K562 (cell line): Measurements from ENCODE around the gene PEX7. TPM values are rescaled to one million over a fixed set of nuclear protein-coding genes. Genes with fewer than 3 reads are reported as not detected.

Experiments used
- ATAC-seq: fragments of 200-7000 bp; cut with Tn5 transposase; 3 replicates; pipeline ENCODE4 v1.9.1; 2020; ENCODE audit warnings: moderate library complexity
- BruUV-seq: library from RNA; stranded (reverse); fragments of 400-500 nt; replicated peaks from 2 replicates; lab custom pipeline; 2021; lab: Mats Ljungman, UMichigan
- CTCF ChIA-PET: fragments of 300-600 bp; formaldehyde crosslinking; extraction: SDS; loops from one replicate; lab custom pipeline; 2021; ENCODE audit warnings: low intra/inter-chr PET ratio; lab: Yijun Ruan, JAX
- POLR2A ChIA-PET: fragments of 300-600, 350-650 bp; sonication (Branson Sonifier 250); formaldehyde crosslinking; extraction: SDS; loops from one replicate; lab custom pipeline; 2021; ENCODE audit warnings: antibody characterized with exemption, inconsistent platforms; lab: Yijun Ruan, JAX
- DNase-seq, 4 experiments: peaks; one replicate each; pipeline versions ENCODE4 v3.0.0 to v3.0.0-alpha.2; 2011 to 2018; ENCODE audit warnings: low spot score in 3 of 4, mixed read lengths in 3 of 4; ENCODE audit errors: extremely low read depth in 1 of 4
- FAIRE-seq: peaks from 2 replicates; lab custom pipeline; 2011; peaks lifted over from hg19 to GRCh38; lab: Jason Lieb, UNC
- H2AFZ ChIP-seq: 2 replicates; pipeline ENCODE4 v1.6.0; 2011; ENCODE audit warnings: low read depth, low read length, control low read depth, inconsistent platforms
- H3K27ac ChIP-seq: fragments of 200-600 bp; 3 replicates; pipeline ENCODE4 v1.8.0; 2011; ENCODE audit warnings: low read depth, mild to moderate bottlenecking, control low read depth, inconsistent platforms, low read length, moderate library complexity, mixed read lengths; ENCODE audit errors: extremely low read depth
- H3K27me3 ChIP-seq, 2 experiments: fragments of 300-600 bp in 1 of 2; 2 replicates in 1 of 2; 3 replicates in 1 of 2; pipeline versions ENCODE4 v1.6.0 to v1.8.0; 2011; ENCODE audit warnings: inconsistent platforms in 2 of 2, low read length in 2 of 2, mild to moderate bottlenecking in 1 of 2, mixed read lengths in 1 of 2, moderate library complexity in 1 of 2; ENCODE audit not compliant: control insufficient read depth in 2 of 2, insufficient read depth in 2 of 2
- H3K36me3 ChIP-seq: fragments of 300-600 bp; 3 replicates; pipeline ENCODE4 v1.8.0; 2011; ENCODE audit warnings: mild to moderate bottlenecking, low read length, inconsistent platforms; ENCODE audit not compliant: control insufficient read depth, insufficient read depth
- H3K4me1 ChIP-seq, 2 experiments: fragments of 200-600 bp in 1 of 2; replicated peaks in 1 of 2; 2 replicates in 1 of 2; 3 replicates in 1 of 2; pipeline versions ENCODE4 v1.5.1 to v1.8.0; 2011; ENCODE audit warnings: inconsistent platforms in 2 of 2, low read length in 2 of 2, mild to moderate bottlenecking in 1 of 2, mixed read lengths in 1 of 2, moderate library complexity in 1 of 2; ENCODE audit not compliant: control insufficient read depth in 2 of 2, insufficient read depth in 2 of 2
- H3K4me2 ChIP-seq: 2 replicates; pipeline ENCODE4 v1.6.1; 2011; ENCODE audit warnings: low read length, control low read depth, inconsistent platforms, mixed read lengths; ENCODE audit not compliant: insufficient read depth
- H3K4me3 ChIP-seq: fragments of 200-600 bp; sonication (generic), shearing (Covaris generic); 2 replicates; pipeline ENCODE4 v1.5.1; 2016; ENCODE audit warnings: control low read depth, inconsistent platforms
- H3K79me2 ChIP-seq: fragments of 200-600 bp; 3 replicates; pipeline ENCODE4 v1.8.0; 2011; ENCODE audit warnings: low read length, inconsistent platforms; ENCODE audit not compliant: control insufficient read depth, insufficient read depth
- H3K9ac ChIP-seq, 2 experiments: 2 replicates each; pipeline versions ENCODE4 v1.6.0 to v1.6.1; 2011; ENCODE audit warnings: low read depth in 2 of 2, low read length in 2 of 2, control low read depth in 1 of 2, inconsistent platforms in 1 of 2, mild to moderate bottlenecking in 1 of 2, mixed read lengths in 1 of 2; ENCODE audit not compliant: insufficient read depth in 1 of 2
- H3K9me1 ChIP-seq: one replicate; pipeline ENCODE4 v1.6.0; 2011; ENCODE audit warnings: inconsistent platforms, mild to moderate bottlenecking, low read length, moderate library complexity; ENCODE audit not compliant: control insufficient read depth, insufficient read depth
- H3K9me3 ChIP-seq: replicated peaks from 2 replicates; pipeline ENCODE4 v1.5.1; 2011; ENCODE audit warnings: low read depth, low read length, inconsistent platforms; ENCODE audit not compliant: control insufficient read depth, insufficient read depth
- H4K20me1 ChIP-seq: replicated peaks from 2 replicates; pipeline ENCODE4 v1.6.1; 2011; ENCODE audit warnings: low read length, inconsistent platforms, mixed read lengths; ENCODE audit not compliant: control insufficient read depth, insufficient read depth
- FOXP1 ChIP-seq: sonication (generic); formaldehyde crosslinking; IDR thresholded peaks from 2 replicates; pipeline ENCODE4 v1.8.0; 2022; ENCODE audit warnings: mild to moderate bottlenecking, missing genetic modification reagents
- L3MBTL2 ChIP-seq: fragments of 450-650 bp; IDR thresholded peaks from 2 replicates; pipeline ENCODE4 v1.6.1; 2016; ENCODE audit warnings: mild to moderate bottlenecking, moderate library complexity
- MCM3 ChIP-seq: fragments of 450-650 bp; IDR thresholded peaks from 2 replicates; pipeline ENCODE4 v1.6.1; 2016
- MCM7 ChIP-seq, 2 experiments: fragments of 450-650 bp; IDR thresholded peaks; 2 replicates each; pipeline ENCODE4 v1.6.1; 2016 to 2018
- NR4A1 ChIP-seq, 2 experiments: fragments of 250-450 bp in 1 of 2; fragments of 450-650 bp in 1 of 2; sonication (Bioruptor Pico) in 1 of 2; IDR thresholded peaks; 2 replicates each; pipeline versions ENCODE4 v1.4.0 to v1.6.1; 2016 to 2020; ENCODE audit warnings: mild to moderate bottlenecking in 2 of 2, missing compliant biosample characterization in 1 of 2, missing genetic modification characterization in 1 of 2, moderate library complexity in 1 of 2
- POLR2B ChIP-seq: fragments of 450-650 bp; IDR thresholded peaks from 2 replicates; pipeline ENCODE4 v1.6.1; 2018; ENCODE audit warnings: low read depth; ENCODE audit not compliant: partially characterized antibody
- SMARCC2 ChIP-seq: fragments of 450-650 bp; IDR thresholded peaks from 2 replicates; pipeline ENCODE4 v1.6.1; 2017; ENCODE audit warnings: antibody characterized with exemption, moderate library complexity, mild to moderate bottlenecking, low read depth
- SMARCE1 ChIP-seq: fragments of 450-650 bp; IDR thresholded peaks from 2 replicates; pipeline ENCODE4 v1.7.1; 2016; ENCODE audit warnings: mild to moderate bottlenecking
- WGBS: fragments of 100-300 bp; shearing (Covaris generic); methylation state at CpG from one replicate; pipeline ENCODE4 v1.1.6; 2016; ENCODE audit warnings: low coverage, mixed read lengths; ENCODE audit not compliant: insufficient coverage; ENCODE audit errors: missing lambda C conversion rate; 5-methylcytosine and 5-hydroxymethylcytosine counted together
- in situ Hi-C: fragments of 300-500 bp; cut with MboI; formaldehyde crosslinking; loops from 4 replicates; pipeline ENCODE4 v1.15.0; 2018; ENCODE audit warnings: inconsistent platforms, mixed read lengths
- intact Hi-C: fragments of 100-400 bp; cut with micrococcal nuclease; formaldehyde crosslinking; loops from 2 replicates; pipeline ENCODE4 v1.14.2; 2022
- polyA plus RNA-seq, 8 experiments: library from polyadenylated mRNA; depleted of rRNA in 4 of 8; stranded (reverse) in 5 of 8; unstranded in 3 of 8; fragments of >200 nt; fragmentation: Nextera tagmentation in 2 of 8; fragmentation: Illumina TruSeq in 1 of 8; extraction: Ambion mirVana in 2 of 8; extraction: Trizol in 1 of 8; gene quantifications; 2 replicates each; pipeline versions ENCODE4 v1.2.1 to v1.2.3, GENCODE V29; 2011 to 2014; ENCODE audit warnings: inconsistent platforms in 1 of 8, missing spikeins in 1 of 8
- total RNA-seq, 7 experiments: library from RNA; depleted of rRNA in 6 of 7; stranded (reverse); fragments of >200 nt in 6 of 7; fragmentation: Illumina TruSeq in 2 of 7; extraction: Trizol in 2 of 7; gene quantifications; 2 replicates each; pipeline versions ENCODE4 v1.2.1 to v1.2.3, GENCODE V29; 2011 to 2021; ENCODE audit warnings: low replicate concordance in 1 of 7
- TF ChIP-seq, protein P1 (sequence below): IDR thresholded peaks from 3 replicates; pipeline ENCODE4 v1.6.1; 2011; ENCODE audit warnings: borderline replicate concordance, mild to moderate bottlenecking, moderate library complexity; ENCODE audit not compliant: insufficient read length; ENCODE audit errors: extremely low read depth

Gene PEX7
- total and polyA plus RNA-seq, 9 of the 15 experiments (the other 6 are each of a cell fraction or from before 2014, with no cell fraction given) = 1.6 to 12.9 (median 9.1) TPM

DNA sequence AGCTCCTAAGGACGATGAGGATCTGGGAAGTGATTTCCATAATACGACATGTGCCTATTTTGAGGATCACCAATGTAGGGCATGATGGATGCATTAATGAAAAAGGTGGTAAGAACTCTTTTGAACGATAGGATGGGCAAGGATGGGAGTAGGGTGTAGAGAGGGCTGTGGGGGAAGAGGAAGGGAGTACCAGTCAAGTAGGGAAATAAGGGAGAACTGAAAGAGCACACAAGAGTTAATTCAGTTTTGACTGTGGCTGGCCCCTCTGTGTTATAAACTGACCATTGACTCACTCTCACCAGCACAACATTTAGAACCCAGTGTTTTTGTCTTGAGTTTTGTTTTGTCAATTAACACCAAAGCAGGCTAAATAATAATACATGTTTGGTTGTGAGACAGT, 132.7 kb downstream of the PEX7 start:
- H3K4me3 ChIP-seq = no peak overlapping the region
- WGBS = 6% methylated on average over 3 of the region's 3 CpGs
- intact Hi-C loops = no loop called here
- CTCF ChIA-PET = no interaction called here
- no peaks in the 10 kb centered on the region for H3K9me1 ChIP-seq
- H3K79me2 ChIP-seq = no peaks in the 10 kb centered on the region
- H3K9ac ChIP-seq = no peak overlapping the region
- H3K36me3 ChIP-seq = no peaks in the 10 kb centered on the region
- no peak overlapping the region for H2AFZ ChIP-seq
- H4K20me1 ChIP-seq = peaks cover 3% of the 10 kb centered on the region; the same call in 1 of the 2 replicates
- no peak for DNase-seq
- no peak for FAIRE-seq
- in situ Hi-C loops = no loop called here
- POLR2A ChIA-PET = no interaction called here
- TF ChIP-seq SMARCE1 (no peak), L3MBTL2 (no peak), POLR2B (no peak), SMARCC2 (no peak), MCM3 (peak; percentile 68; the same call in 1 of the 2 replicates), NR4A1 (CRISPR knock-in tag; IDR thresholded peaks at IDR 0.05) (no peak), NR4A1 (tag; IDR thresholded peaks at IDR 0.05) (no peak), FOXP1 (no peak), MCM7 (IDR thresholded peaks at IDR 0.05) (0 out of 4 replicates have a peak, but pooled peaks of 1 of the 2 experiments have one; percentile 24)
- TF ChIP-seq, protein P1, sequence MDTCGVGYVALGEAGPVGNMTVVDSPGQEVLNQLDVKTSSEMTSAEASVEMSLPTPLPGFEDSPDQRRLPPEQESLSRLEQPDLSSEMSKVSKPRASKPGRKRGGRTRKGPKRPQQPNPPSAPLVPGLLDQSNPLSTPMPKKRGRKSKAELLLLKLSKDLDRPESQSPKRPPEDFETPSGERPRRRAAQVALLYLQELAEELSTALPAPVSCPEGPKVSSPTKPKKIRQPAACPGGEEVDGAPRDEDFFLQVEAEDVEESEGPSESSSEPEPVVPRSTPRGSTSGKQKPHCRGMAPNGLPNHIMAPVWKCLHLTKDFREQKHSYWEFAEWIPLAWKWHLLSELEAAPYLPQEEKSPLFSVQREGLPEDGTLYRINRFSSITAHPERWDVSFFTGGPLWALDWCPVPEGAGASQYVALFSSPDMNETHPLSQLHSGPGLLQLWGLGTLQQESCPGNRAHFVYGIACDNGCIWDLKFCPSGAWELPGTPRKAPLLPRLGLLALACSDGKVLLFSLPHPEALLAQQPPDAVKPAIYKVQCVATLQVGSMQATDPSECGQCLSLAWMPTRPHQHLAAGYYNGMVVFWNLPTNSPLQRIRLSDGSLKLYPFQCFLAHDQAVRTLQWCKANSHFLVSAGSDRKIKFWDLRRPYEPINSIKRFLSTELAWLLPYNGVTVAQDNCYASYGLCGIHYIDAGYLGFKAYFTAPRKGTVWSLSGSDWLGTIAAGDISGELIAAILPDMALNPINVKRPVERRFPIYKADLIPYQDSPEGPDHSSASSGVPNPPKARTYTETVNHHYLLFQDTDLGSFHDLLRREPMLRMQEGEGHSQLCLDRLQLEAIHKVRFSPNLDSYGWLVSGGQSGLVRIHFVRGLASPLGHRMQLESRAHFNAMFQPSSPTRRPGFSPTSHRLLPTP = no peak
- H3K27me3 ChIP-seq = peaks cover 3 to 14% of the 10 kb centered on the region in 2 experiments
- H3K9me3 ChIP-seq = no peaks in the 10 kb centered on the region
- H3K4me2 ChIP-seq = no peak overlapping the region
- BruUV-seq = no TSS peak
- H3K27ac ChIP-seq = no peak overlapping the region
- peaks cover 4 to 10% of the 10 kb centered on the region in 2 experiments; a peak in 4 of 5 replicates for H3K4me1 ChIP-seq
- no peak for ATAC-seq
